ENCODE results near the gene GSK3B.

GSK3B gene

DNA sequence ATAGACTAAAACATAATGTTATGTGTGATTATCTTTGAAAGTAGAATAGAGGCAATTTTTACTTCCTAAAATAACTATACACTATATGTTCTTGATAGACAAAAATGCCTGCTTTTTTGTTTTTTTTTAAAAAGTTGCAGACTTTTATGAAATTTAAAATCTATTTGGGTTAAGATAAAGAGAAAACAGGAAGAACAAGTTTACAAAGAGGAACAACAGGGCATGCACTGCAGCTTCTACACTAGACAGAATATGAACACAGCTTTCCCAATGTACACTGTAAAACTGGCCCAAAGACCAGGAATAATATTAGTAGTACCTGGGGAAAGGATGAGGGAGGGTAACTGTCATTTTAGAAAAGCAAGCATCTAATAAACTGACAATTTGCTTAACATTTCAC, 258.7 kb downstream of the GSK3B start:
- DNase-seq (ENCODE audit: low spot score) = no peak
- Histone ChIP-seq H3K4me3 (no peak overlapping the region), H3K27ac (no peak overlapping the region)
- TF ChIP-seq, protein P1, sequence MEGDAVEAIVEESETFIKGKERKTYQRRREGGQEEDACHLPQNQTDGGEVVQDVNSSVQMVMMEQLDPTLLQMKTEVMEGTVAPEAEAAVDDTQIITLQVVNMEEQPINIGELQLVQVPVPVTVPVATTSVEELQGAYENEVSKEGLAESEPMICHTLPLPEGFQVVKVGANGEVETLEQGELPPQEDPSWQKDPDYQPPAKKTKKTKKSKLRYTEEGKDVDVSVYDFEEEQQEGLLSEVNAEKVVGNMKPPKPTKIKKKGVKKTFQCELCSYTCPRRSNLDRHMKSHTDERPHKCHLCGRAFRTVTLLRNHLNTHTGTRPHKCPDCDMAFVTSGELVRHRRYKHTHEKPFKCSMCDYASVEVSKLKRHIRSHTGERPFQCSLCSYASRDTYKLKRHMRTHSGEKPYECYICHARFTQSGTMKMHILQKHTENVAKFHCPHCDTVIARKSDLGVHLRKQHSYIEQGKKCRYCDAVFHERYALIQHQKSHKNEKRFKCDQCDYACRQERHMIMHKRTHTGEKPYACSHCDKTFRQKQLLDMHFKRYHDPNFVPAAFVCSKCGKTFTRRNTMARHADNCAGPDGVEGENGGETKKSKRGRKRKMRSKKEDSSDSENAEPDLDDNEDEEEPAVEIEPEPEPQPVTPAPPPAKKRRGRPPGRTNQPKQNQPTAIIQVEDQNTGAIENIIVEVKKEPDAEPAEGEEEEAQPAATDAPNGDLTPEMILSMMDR (IDR thresholded peaks at IDR 0.05) = no peak

DNA sequence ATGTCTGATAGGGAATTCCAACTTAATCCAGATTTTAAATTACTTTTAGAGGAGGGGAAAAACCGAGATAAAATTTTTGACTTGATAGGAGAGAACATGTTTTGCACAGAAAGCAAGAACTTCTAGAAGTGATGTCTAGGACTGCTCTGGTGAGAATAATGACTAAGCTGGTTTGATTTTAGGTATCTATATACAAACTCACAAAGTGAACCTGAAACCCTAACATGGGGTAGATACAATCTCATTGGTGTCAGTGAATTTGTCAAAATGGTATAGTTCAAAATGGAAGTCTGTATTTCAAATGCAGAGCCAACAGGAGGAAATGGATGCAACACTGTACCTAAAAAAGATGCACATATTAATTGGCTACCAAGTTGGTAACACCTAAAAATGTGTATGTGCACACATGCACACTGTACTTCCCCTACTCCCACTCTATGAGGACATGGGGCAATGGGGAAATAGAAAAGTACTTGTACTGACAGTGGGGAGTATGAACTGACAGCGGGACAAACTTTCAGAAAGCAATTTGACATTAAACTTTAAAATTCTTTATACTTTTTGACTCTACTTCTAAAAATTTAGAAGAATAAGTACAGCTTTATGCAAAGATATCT, 259.4 kb downstream of the GSK3B start:
- Histone ChIP-seq H3K4me3 (no peak overlapping the region), H3K27ac (no peak overlapping the region)
- TF ChIP-seq, protein P1 (IDR thresholded peaks at IDR 0.05) = no peak
- no peak for DNase-seq (ENCODE audit: low spot score)

DNA sequence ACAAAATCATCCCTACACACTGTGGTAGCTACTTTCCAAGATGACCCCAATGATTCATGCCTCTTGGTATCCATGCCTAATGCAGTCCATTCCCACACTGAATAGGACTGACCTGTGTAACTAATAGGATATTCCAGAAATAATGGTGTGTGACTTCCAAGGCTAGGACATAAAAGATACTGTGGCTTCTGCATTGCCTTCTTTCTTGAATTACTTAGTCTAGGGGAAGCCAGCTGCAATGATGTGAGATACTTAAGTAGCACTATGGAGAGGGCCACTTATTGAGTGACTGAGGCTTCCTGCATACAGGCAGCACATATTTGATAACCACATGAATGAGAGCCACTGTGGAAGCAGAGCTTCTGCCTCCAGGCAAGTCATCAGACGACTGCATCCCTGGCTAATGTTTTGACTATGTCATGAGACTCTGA, 262.3 kb downstream of the GSK3B start:
- no peak for DNase-seq (ENCODE audit: low spot score)
- TF ChIP-seq, protein P1 (IDR thresholded peaks at IDR 0.05) = no peak

DNA sequence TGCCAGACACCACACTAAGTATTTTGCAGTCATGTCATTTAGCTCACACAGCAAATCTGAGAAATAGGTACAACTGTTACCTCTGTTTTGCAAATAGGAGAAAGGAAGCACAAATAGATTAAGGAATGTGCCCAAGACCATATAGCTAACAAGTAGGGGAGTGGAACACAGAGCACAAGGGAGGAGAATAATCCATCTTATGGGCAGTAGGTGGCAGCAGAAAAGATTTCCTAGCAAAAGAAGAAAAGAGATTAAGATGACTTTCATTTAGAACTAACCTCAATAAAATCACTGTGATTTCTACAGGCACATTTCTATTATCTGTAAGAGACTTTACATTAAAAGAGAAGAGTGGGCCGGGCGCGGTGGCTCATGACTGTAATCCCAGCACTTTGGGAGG, 263.2 kb downstream of the GSK3B start:
- DNase-seq (ENCODE audit: low spot score) = no peak
- no peak overlapping the region for H3K4me3 ChIP-seq
- H3K27ac ChIP-seq = no peak overlapping the region
- TF ChIP-seq, protein P1 (IDR thresholded peaks at IDR 0.05) = no peak

More for the DNA sequence above, 262.3 kb downstream of the GSK3B start:
- H3K4me3 ChIP-seq = no peak overlapping the region
- H3K27ac ChIP-seq = no peak overlapping the region

DNA sequence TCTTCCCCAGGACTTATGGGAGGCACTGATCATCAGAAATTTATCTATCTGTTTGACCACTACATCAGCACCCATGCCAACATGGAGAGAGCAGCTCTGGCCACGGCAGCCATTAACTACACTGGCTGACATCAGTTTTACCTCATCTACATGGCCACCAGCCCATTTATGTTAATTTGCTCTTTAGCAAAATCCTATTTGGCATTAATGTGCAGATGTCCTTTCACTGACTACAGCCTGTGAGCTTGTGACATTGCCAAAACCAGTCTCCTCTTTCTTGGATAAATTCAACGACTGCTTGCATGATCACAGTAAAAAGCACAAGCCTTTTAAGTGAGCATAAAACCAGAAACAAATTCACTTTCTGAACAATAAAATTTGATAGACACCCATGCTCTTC, 264.8 kb downstream of the GSK3B start:
- Histone ChIP-seq H3K4me3 (no peak overlapping the region), H3K27ac (no peak overlapping the region)
- DNase-seq (ENCODE audit: low spot score) = no peak
- TF ChIP-seq, protein P1 (IDR thresholded peaks at IDR 0.05) = no peak

DNA sequence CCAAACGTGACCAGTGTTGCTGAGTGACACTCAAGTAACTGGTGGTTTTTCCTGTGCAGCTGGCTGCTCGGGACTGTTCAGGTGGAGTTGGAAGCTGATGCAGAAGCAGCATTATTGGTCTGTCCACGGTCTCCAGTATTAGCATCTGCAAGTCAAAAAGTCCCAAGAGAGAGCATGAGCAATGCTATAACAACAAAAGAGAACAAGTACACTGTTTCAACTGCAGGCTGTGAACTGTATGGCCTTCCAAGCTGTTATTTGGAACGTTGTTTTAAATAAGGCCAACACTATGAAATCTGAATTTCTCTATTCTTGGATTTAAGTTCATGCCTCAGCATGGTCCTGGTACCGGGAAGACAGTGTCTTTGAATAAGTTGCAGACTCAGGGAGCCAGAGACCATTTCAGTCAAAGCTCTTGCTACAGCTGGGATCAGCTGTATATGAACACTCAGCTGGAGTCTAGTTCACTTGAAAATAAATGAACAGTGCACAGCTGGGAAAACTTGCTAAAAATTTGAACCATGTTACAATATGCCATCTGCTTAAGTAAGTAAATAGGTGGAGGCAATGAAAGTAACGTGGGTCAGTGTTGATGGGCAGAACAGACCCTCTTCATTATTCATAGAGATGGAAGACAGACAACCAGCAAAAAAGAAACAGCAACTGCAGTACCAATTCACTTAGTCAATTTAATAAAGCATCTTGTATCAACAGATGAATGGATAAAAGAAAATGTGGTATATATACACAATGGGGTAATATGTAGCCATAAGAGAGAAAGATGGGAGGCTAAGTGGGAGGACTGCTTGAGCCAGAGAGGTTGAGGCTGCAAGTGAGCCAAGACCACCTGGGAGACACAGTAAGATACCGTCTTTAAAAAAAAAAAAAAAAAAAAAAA, 267.3 kb downstream of the GSK3B start:
- TF ChIP-seq, protein P1 (IDR thresholded peaks at IDR 0.05) = no peak
- DNase-seq (ENCODE audit: low spot score) = no peak
- Histone ChIP-seq H3K27ac (no peak overlapping the region), H3K4me3 (no peak overlapping the region)

All from coronary artery (tissue), 2 donors.